ENCODE results near the gene MRPS7. TPM values are rescaled to one million over a fixed set of nuclear protein-coding genes. Genes with fewer than 3 reads are reported as not detected.

MRPS7 gene
- total and polyA plus RNA-seq, 2 experiments from 2014 or later: 47.5 to 102 TPM

- no peaks in the 10 kb centered on the region for H4K20me1 ChIP-seq (ENCODE audit: insufficient read depth, poor library complexity, severe bottlenecking)
- H3K9me3 ChIP-seq (ENCODE audit: low read depth): no peaks in the 10 kb centered on the region
- H3K4me1 ChIP-seq (ENCODE audit: insufficient read depth): no peaks in the 10 kb centered on the region
- no peak for DNase-seq (ENCODE audit: low spot score)
- H3K4me2 ChIP-seq: no peak overlapping the region
- no peak overlapping the region for H3K4me3 ChIP-seq
- 91% methylated on average over 11 of the region's 11 CpGs for WGBS (ENCODE audit: low lambda C conversion rate, missing lambda C conversion rate)
- no peaks in the 10 kb centered on the region for H3K27me3 ChIP-seq
- no peak overlapping the region for H2AFZ ChIP-seq
- H3K27ac ChIP-seq: no peak overlapping the region
- H3K36me3 ChIP-seq (replicated peaks; ENCODE audit: insufficient read depth, low read depth): no peaks in the 10 kb centered on the region
- no peaks in the 10 kb centered on the region for H3K79me2 ChIP-seq
- no peaks in the 10 kb centered on the region for H3K9me2 ChIP-seq (replicated peaks; ENCODE audit: insufficient read depth)
- TF ChIP-seq EZH2 (IDR thresholded peaks at IDR 0.05; ENCODE audit: borderline replicate concordance): no peak
- no peak for TF ChIP-seq CTCF (IDR thresholded peaks at IDR 0.05; ENCODE audit: poor library complexity)
- no peak for TF ChIP-seq EZH2phosphoT487 (IDR thresholded peaks at IDR 0.05; ENCODE audit: low read depth, severe bottlenecking, unreplicated experiment)
Measured at GRCh38 chr17:75238020-75238580, 23.6 kb upstream of the MRPS7 start.

GRCh38 chr17:75238684-75239191 is 22.9 kb upstream of the MRPS7 start:
- Histone ChIP-seq H3K4me3 (no peak overlapping the region), H4K20me1 (ENCODE audit: insufficient read depth, poor library complexity, severe bottlenecking) (no peaks in the 10 kb centered on the region), H3K27ac (no peak overlapping the region), H2AFZ (no peak overlapping the region), H3K36me3 (replicated peaks; ENCODE audit: insufficient read depth, low read depth) (no peaks in the 10 kb centered on the region), H3K79me2 (no peaks in the 10 kb centered on the region), H3K4me2 (no peak overlapping the region), H3K4me1 (ENCODE audit: insufficient read depth) (no peaks in the 10 kb centered on the region), H3K9me2 (replicated peaks; ENCODE audit: insufficient read depth) (no peaks in the 10 kb centered on the region), H3K9me3 (ENCODE audit: low read depth) (no peaks in the 10 kb centered on the region), H3K27me3 (no peaks in the 10 kb centered on the region)
- peak; percentile 79 for DNase-seq (ENCODE audit: low spot score)
- WGBS (ENCODE audit: low lambda C conversion rate, missing lambda C conversion rate): 68% methylated on average over 10 of the region's 13 CpGs
- TF ChIP-seq CTCF (IDR thresholded peaks at IDR 0.05; ENCODE audit: poor library complexity) (peak; percentile 76), EZH2 (IDR thresholded peaks at IDR 0.05; ENCODE audit: borderline replicate concordance) (no peak)

GRCh38 chr17:75239214-75239613 is 22.5 kb upstream of the MRPS7 start:
- Histone ChIP-seq H3K4me3 (no peak overlapping the region), H3K36me3 (replicated peaks; ENCODE audit: insufficient read depth, low read depth) (no peaks in the 10 kb centered on the region), H3K27me3 (no peaks in the 10 kb centered on the region), H3K79me2 (no peaks in the 10 kb centered on the region), H3K4me1 (ENCODE audit: insufficient read depth) (no peaks in the 10 kb centered on the region), H3K9me2 (replicated peaks; ENCODE audit: insufficient read depth) (no peaks in the 10 kb centered on the region), H3K4me2 (no peak overlapping the region), H3K27ac (no peak overlapping the region), H2AFZ (no peak overlapping the region), H4K20me1 (ENCODE audit: insufficient read depth, poor library complexity, severe bottlenecking) (no peaks in the 10 kb centered on the region), H3K9me3 (ENCODE audit: low read depth) (no peaks in the 10 kb centered on the region)
- no peak for DNase-seq (ENCODE audit: low spot score)
- 87% methylated on average over 5 of the region's 12 CpGs for WGBS (ENCODE audit: low lambda C conversion rate, missing lambda C conversion rate)
- TF ChIP-seq EZH2phosphoT487 (IDR thresholded peaks at IDR 0.05; ENCODE audit: low read depth, severe bottlenecking, unreplicated experiment): no peak
- TF ChIP-seq CTCF (IDR thresholded peaks at IDR 0.05; ENCODE audit: poor library complexity): no peak
- TF ChIP-seq EZH2 (IDR thresholded peaks at IDR 0.05; ENCODE audit: borderline replicate concordance): no peak

Data from hepatocyte (in vitro differentiated cells).